ENCODE data around the gene ARMH1. TPM values are rescaled to one million over a fixed set of nuclear protein-coding genes. Genes with fewer than 3 reads are reported as not detected.

Gene ARMH1
- polyA plus RNA-seq, 1 of the 3 experiments (the other 2 are of a cell fraction) = 6.6 TPM

- Histone ChIP-seq H3K36me3 (replicated peaks in 1 of 2; ENCODE audit: control insufficient read depth in 1 of 2, insufficient read depth in 2 of 2, low read length in 1 of 2) (no peaks in the 10 kb centered on the region), H3K4me2 (no peak overlapping the region), H3K9ac (no peak overlapping the region), H3K9me2 (no peaks in the 10 kb centered on the region), H3K4me3 (ENCODE audit: low read depth in 2 of 2, low read length in 1 of 2) (no peak overlapping the region), H3K9me3 (no peaks in the 10 kb centered on the region), H4K20me1 (ENCODE audit: insufficient read depth) (no peaks in the 10 kb centered on the region), H3K4me1 (ENCODE audit: control insufficient read depth in 1 of 2, insufficient read depth in 2 of 2, low read depth in 1 of 2, low read length in 1 of 2) (peaks cover 0 to 14% of the 10 kb centered on the region in 2 experiments; a peak in 1 of 4 replicates), H3K27me3 (ENCODE audit: insufficient read depth) (no peaks in the 10 kb centered on the region), H3F3A (replicated peaks; ENCODE audit: insufficient read depth) (peaks cover 5% of the 10 kb centered on the region), H3K79me2 (ENCODE audit: insufficient read depth) (no peaks in the 10 kb centered on the region), H3K27ac (ENCODE audit: low read depth in 2 of 2, low read length in 1 of 2) (no peak overlapping the region), H2AFZ (ENCODE audit: low read depth) (no peak overlapping the region)
- TF ChIP-seq CTCF (IDR thresholded peaks at IDR 0.05) (no peak), YY1 (IDR thresholded peaks at IDR 0.05; ENCODE audit: low read depth) (no peak), FOXM1 (IDR thresholded peaks at IDR 0.05; ENCODE audit: low read depth) (no peak), EP300 (IDR thresholded peaks at IDR 0.05; ENCODE audit: borderline replicate concordance in 1 of 2, low read depth in 1 of 2, low read length in 1 of 2) (no peak), TCF12 (IDR thresholded peaks at IDR 0.05) (no peak), USF2 (IDR thresholded peaks at IDR 0.05; ENCODE audit: borderline replicate concordance, low read depth, low read length) (no peak), FOSL2 (IDR thresholded peaks at IDR 0.05; ENCODE audit: borderline replicate concordance, low read depth) (no peak), NRF1 (IDR thresholded peaks at IDR 0.05; ENCODE audit: low read depth, low read length) (no peak), TAF1 (IDR thresholded peaks at IDR 0.05; ENCODE audit: borderline replicate concordance, low read depth, low read length) (no peak), PBX3 (IDR thresholded peaks at IDR 0.05) (no peak), CHD2 (IDR thresholded peaks at IDR 0.05; ENCODE audit: low read length, partially characterized antibody) (no peak)
- no peak for DNase-seq
- ChIA-PET POLR2A (no interaction called here), CTCF (interaction anchor here (1.0 to 7.6 kb wide), 4 partner anchors 10 to 53 kb away, joined by 4 to 45 read pairs (median 7); no protein-coding TSS in a partner anchor)
- WGBS (ENCODE audit: low lambda C conversion rate) = 87% methylated on average over 12 of the region's 15 CpGs
Measured at GRCh38 chr1:44661781-44662682, 12.5 kb upstream of the ARMH1 start.

GRCh38 chr1:44662683-44663030 is 11.9 kb upstream of the ARMH1 start:
- Histone ChIP-seq H3K4me2 (no peak overlapping the region), H3K27ac (ENCODE audit: low read depth in 2 of 2, low read length in 1 of 2) (no peak overlapping the region), H2AFZ (ENCODE audit: low read depth) (no peak overlapping the region), H3K9ac (no peak overlapping the region), H3K4me3 (ENCODE audit: low read depth in 2 of 2, low read length in 1 of 2) (no peak overlapping the region), H3K36me3 (replicated peaks in 1 of 2; ENCODE audit: control insufficient read depth in 1 of 2, insufficient read depth in 2 of 2, low read length in 1 of 2) (no peaks in the 10 kb centered on the region), H3K27me3 (ENCODE audit: insufficient read depth) (no peaks in the 10 kb centered on the region), H4K20me1 (ENCODE audit: insufficient read depth) (no peaks in the 10 kb centered on the region), H3K79me2 (ENCODE audit: insufficient read depth) (no peaks in the 10 kb centered on the region), H3F3A (replicated peaks; ENCODE audit: insufficient read depth) (peaks cover 5% of the 10 kb centered on the region), H3K4me1 (ENCODE audit: control insufficient read depth in 1 of 2, insufficient read depth in 2 of 2, low read depth in 1 of 2, low read length in 1 of 2) (peaks cover 0 to 14% of the 10 kb centered on the region in 2 experiments; a peak in 1 of 4 replicates), H3K9me3 (no peaks in the 10 kb centered on the region), H3K9me2 (no peaks in the 10 kb centered on the region)
- 81% methylated on average over 5 of the region's 5 CpGs for whole genome bisulfite sequencing (ENCODE audit: low lambda C conversion rate)
- no peak for DNase-seq
- ChIA-PET CTCF (interaction anchor here (1.3 to 7.6 kb wide), 3 partner anchors 11 to 14 kb away, joined by 4 to 45 read pairs (median 8); no protein-coding TSS in a partner anchor), POLR2A (no interaction called here)
- TF ChIP-seq EP300 (IDR thresholded peaks at IDR 0.05; ENCODE audit: borderline replicate concordance in 1 of 2, low read depth in 1 of 2, low read length in 1 of 2) (no peak), RFX5 (IDR thresholded peaks at IDR 0.05; ENCODE audit: low read length) (no peak), NFIC (IDR thresholded peaks at IDR 0.05; ENCODE audit: borderline replicate concordance) (no peak), USF2 (IDR thresholded peaks at IDR 0.05; ENCODE audit: borderline replicate concordance, low read depth, low read length) (no peak), MXI1 (IDR thresholded peaks at IDR 0.05; ENCODE audit: low read depth, low read length) (no peak)
